GM12878 (cell line): Measurements from ENCODE around the gene ANO8. TPM values are rescaled to one million over a fixed set of nuclear protein-coding genes. Genes with fewer than 3 reads are reported as not detected.

ENCODE experiments used
- ATAC-seq: fragments of 200-7000 bp; cut with Tn5 transposase; 3 replicates; pipeline ENCODE4 v1.9.1; 2020; ENCODE audit warnings: mild to moderate bottlenecking, moderate library complexity
- BruUV-seq: library from RNA; stranded (reverse); fragments of 400-500 nt; replicated peaks from 2 replicates; lab custom pipeline; 2021; lab: Mats Ljungman, UMichigan
- CTCF ChIA-PET: fragments of 300-600 bp; sonication (Branson Sonifier 250); formaldehyde crosslinking; extraction: SDS; loops from one replicate; lab custom pipeline; 2021; ENCODE audit warnings: inconsistent platforms; lab: Yijun Ruan, JAX
- POLR2A ChIA-PET: fragments of 350-600 bp; formaldehyde crosslinking; extraction: SDS; loops from one replicate; lab custom pipeline; 2021; ENCODE audit warnings: inconsistent platforms; lab: Charles Lee
- RAD21 ChIA-PET: fragments of 300-600 bp; sonication (Branson Sonifier 250); formaldehyde crosslinking; loops from one replicate; lab custom pipeline; 2023; ENCODE audit warnings: antibody characterized with exemption; ENCODE audit not compliant: unreplicated experiment; lab: Charles Lee
- SMC1A ChIA-PET: fragments of 300-600 bp; sonication (Branson Sonifier 250); formaldehyde crosslinking; loops from one replicate; lab custom pipeline; 2023; ENCODE audit not compliant: unreplicated experiment, uncharacterized antibody; lab: Charles Lee
- DNase-seq: peaks from one replicate; pipeline ENCODE4 v3.0.0-alpha.2; 2011; ENCODE audit warnings: low read depth, low spot score
- FAIRE-seq: peaks from 3 replicates; lab custom pipeline; 2011; peaks lifted over from hg19 to GRCh38; lab: Jason Lieb, UNC
- H2AFZ ChIP-seq: 2 replicates; pipeline ENCODE4 v1.6.0; 2011; ENCODE audit warnings: low read depth, low read length, control low read depth; ENCODE audit not compliant: control insufficient read depth
- H3K27ac ChIP-seq: 2 replicates; pipeline ENCODE4 v1.5.1; 2011; ENCODE audit warnings: control low read depth; ENCODE audit not compliant: control insufficient read depth, insufficient read depth
- H3K27me3 ChIP-seq, 2 experiments: replicated peaks in 1 of 2; 2 replicates each; pipeline versions ENCODE4 v1.6.0 to v1.6.1; 2011; ENCODE audit warnings: low read length in 1 of 2; ENCODE audit not compliant: control insufficient read depth in 2 of 2, insufficient read depth in 2 of 2
- H3K36me3 ChIP-seq, 2 experiments: 2 replicates each; pipeline ENCODE4 v1.5.1; 2011; ENCODE audit warnings: low read length in 1 of 2; ENCODE audit not compliant: control insufficient read depth in 2 of 2, insufficient read depth in 2 of 2
- H3K4me1 ChIP-seq: 2 replicates; pipeline ENCODE4 v1.6.1; 2011; ENCODE audit warnings: mild to moderate bottlenecking, low read length, moderate library complexity, mixed read lengths; ENCODE audit not compliant: control insufficient read depth, insufficient read depth
- H3K4me2 ChIP-seq: 2 replicates; pipeline ENCODE4 v1.6.0; 2011; ENCODE audit warnings: control low read depth; ENCODE audit not compliant: control insufficient read depth, insufficient read depth
- H3K4me3 ChIP-seq: fragments of 200-600 bp; sonication (generic); 2 replicates; pipeline ENCODE4 v1.5.1; 2016
- H3K79me2 ChIP-seq: 2 replicates; pipeline ENCODE4 v1.6.0; 2011; ENCODE audit warnings: low read length; ENCODE audit not compliant: control insufficient read depth, insufficient read depth
- H3K9ac ChIP-seq: 2 replicates; pipeline ENCODE4 v1.8.0; 2011; ENCODE audit warnings: low read length, control low read depth, mixed read lengths; ENCODE audit not compliant: control insufficient read depth, insufficient read depth
- H3K9me3 ChIP-seq: replicated peaks from 3 replicates; pipeline ENCODE4 v1.5.1; 2011; ENCODE audit warnings: mild to moderate bottlenecking, low read length; ENCODE audit not compliant: control insufficient read depth, insufficient read depth
- H4K20me1 ChIP-seq: 2 replicates; pipeline ENCODE4 v1.6.0; 2011; ENCODE audit not compliant: control insufficient read depth, insufficient read depth
- BACH1 ChIP-seq: fragments of 450-650 bp; IDR thresholded peaks from 2 replicates; pipeline ENCODE4 v1.6.1; 2017; ENCODE audit warnings: mild to moderate bottlenecking, borderline replicate concordance
- CEBPZ ChIP-seq: fragments of 150-350 bp; IDR thresholded peaks from 2 replicates; pipeline ENCODE4 v1.6.1; 2016; ENCODE audit warnings: low read depth, low read length
- CUX1 ChIP-seq: IDR thresholded peaks from 2 replicates; pipeline ENCODE4 v1.6.1; 2012; ENCODE audit warnings: improper control_type of control experiment, low read depth, low read length; ENCODE audit not compliant: insufficient replicate concordance
- GATAD2B ChIP-seq: fragments of 450-650 bp; conservative IDR thresholded peaks from 2 replicates; pipeline ENCODE4 v1.6.1; 2017; ENCODE audit warnings: low read depth, mild to moderate bottlenecking, moderate library complexity
- HCFC1 ChIP-seq: fragments of 150-350 bp; IDR thresholded peaks from 2 replicates; pipeline ENCODE4 v1.6.1; 2014; ENCODE audit warnings: low read length
- HDGF ChIP-seq: fragments of 450-650 bp; IDR thresholded peaks from 2 replicates; pipeline ENCODE4 v1.6.1; 2016; ENCODE audit warnings: antibody characterized with exemption
- KDM1A ChIP-seq: fragments of 200-600 bp; sonication (generic); IDR thresholded peaks from 2 replicates; pipeline ENCODE4 v1.6.1; 2016; ENCODE audit warnings: borderline replicate concordance
- MTA2 ChIP-seq: fragments of 450-650 bp; IDR thresholded peaks from 2 replicates; pipeline ENCODE4 v1.6.1; 2016; ENCODE audit warnings: low read depth, mild to moderate bottlenecking, moderate library complexity
- NR2C1 ChIP-seq: fragments of 450-650 bp; IDR thresholded peaks from 2 replicates; pipeline ENCODE4 v1.6.1; 2017; ENCODE audit warnings: antibody characterized with exemption, mild to moderate bottlenecking, moderate library complexity
- POLR2AphosphoS2 ChIP-seq: IDR thresholded peaks from 2 replicates; pipeline ENCODE4 v1.6.1; 2011; ENCODE audit warnings: low read depth, mild to moderate bottlenecking, low read length, improper control_type of control experiment, moderate library complexity
- WRNIP1 ChIP-seq: IDR thresholded peaks from 2 replicates; pipeline ENCODE4 v1.6.1; 2011; ENCODE audit warnings: low read depth, low read length, improper control_type of control experiment, borderline replicate concordance
- ZBTB33 ChIP-seq: fragments of 450-650 bp; IDR thresholded peaks from 2 replicates; pipeline ENCODE4 v1.6.1; 2017; ENCODE audit warnings: mild to moderate bottlenecking
- ZNF207 ChIP-seq: fragments of 450-650 bp; IDR thresholded peaks from 2 replicates; pipeline ENCODE4 v1.6.1; 2014; ENCODE audit warnings: antibody characterized with exemption, mild to moderate bottlenecking, borderline replicate concordance
- WGBS: methylation state at CpG from one replicate; pipeline ENCODE4 v1.1.6; 2016; ENCODE audit warnings: low lambda C conversion rate; ENCODE audit not compliant: insufficient replicate concordance, insufficient coverage; ENCODE audit errors: missing lambda C conversion rate; 5-methylcytosine and 5-hydroxymethylcytosine counted together
- in situ Hi-C: fragments of 300-500 bp; cut with MboI; formaldehyde crosslinking; loops from 9 replicates; pipeline ENCODE4 v1.14.3; 2018; ENCODE audit warnings: mixed read lengths
- intact Hi-C: fragments of 100-400 bp; cut with micrococcal nuclease; formaldehyde crosslinking; loops from one replicate; pipeline ENCODE4 v1.14.2; 2022; ENCODE audit not compliant: unreplicated experiment
- polyA plus RNA-seq, 11 experiments: library from polyadenylated mRNA; depleted of rRNA in 4 of 11; unstranded in 6 of 11; stranded (reverse) in 5 of 11; fragments of >200 nt; fragmentation: Nextera tagmentation in 4 of 11; fragmentation: Illumina TruSeq in 1 of 11; extraction: Ambion mirVana in 4 of 11; extraction: Trizol in 1 of 11; gene quantifications; 1 replicate in 1 of 11; 2 replicates in 10 of 11; pipeline versions ENCODE4 v1.2.1 to v1.2.3, GENCODE V29; 2011 to 2016; ENCODE audit warnings: inconsistent platforms in 2 of 11, missing spikeins in 2 of 11, low read depth in 1 of 11
- total RNA-seq, 4 experiments: library from RNA; depleted of rRNA in 3 of 4; stranded (reverse); fragments of >200 nt in 3 of 4; fragmentation: Illumina TruSeq in 1 of 4; extraction: Trizol in 1 of 4; gene quantifications; 2 replicates each; pipeline versions ENCODE4 v1.2.1 to v1.2.3, GENCODE V29; 2013 to 2021

Gene ANO8
- total and polyA plus RNA-seq, 10 of the 15 experiments (the other 5 are each of a cell fraction or from before 2014, with no cell fraction given), result 0.04 to 6.7 (median 1.1) TPM

GRCh38 chr19:17346109-17346671, 11.5 kb upstream of the ANO8 start:
- ChIA-PET SMC1A (interaction anchor here (0.9 to 6.6 kb wide), 2 partner anchors 25 to 41 kb away, joined by 4 to 69 read pairs; no protein-coding TSS in a partner anchor), CTCF (interaction anchor here (0.7 to 9.2 kb wide), 10 partner anchors 8 to 79 kb away, joined by 3 to 170 read pairs (median 4); partner anchors contain the start of genes ANO8, BABAM1, CCDC194 and MVB12A), RAD21 (interaction anchor here (1.5 kb wide), 1 partner anchor 40 kb away, joined by 7 read pairs; no protein-coding TSS in a partner anchor), POLR2A (interaction anchor here (0.7 kb wide), 1 partner anchor 37 kb away, joined by 5 read pairs; no protein-coding TSS in a partner anchor)
- no peaks in the 10 kb centered on the region for H3K36me3 ChIP-seq
- BruUV-seq, result no TSS peak
- no peaks in the 10 kb centered on the region for H3K9me3 ChIP-seq
- H3K9ac ChIP-seq, result no peak overlapping the region
- intact Hi-C loops (loop anchor here (1.0 kb wide), 2 partner anchors 40 to 120 kb away; no protein-coding TSS in a partner anchor), in situ Hi-C loops (loop anchor here (5.0 kb wide), 2 partner anchors 41 to 121 kb away; no protein-coding TSS in a partner anchor)
- no peaks in the 10 kb centered on the region for H3K27me3 ChIP-seq
- H3K27ac ChIP-seq, result no peak overlapping the region
- WGBS, result 15% methylated on average over 24 of the region's 24 CpGs
- FAIRE-seq (peak; percentile 97), DNase-seq (peak; percentile 42), ATAC-seq (peak; percentile 99)
- no peaks in the 10 kb centered on the region for H3K79me2 ChIP-seq
- 0 out of 2 replicates have a peak overlapping the region, but pooled peaks have one; percentile 25 for H3K4me2 ChIP-seq
- H3K4me1 ChIP-seq, result peaks cover 19% of the 10 kb centered on the region
- H2AFZ ChIP-seq, result peak overlapping the region; percentile 75
- H4K20me1 ChIP-seq, result no peaks in the 10 kb centered on the region
- no peak overlapping the region for H3K4me3 ChIP-seq
- TF ChIP-seq ZBTB33 (no peak; the same call in 1 of the 2 replicates), HCFC1 (no peak; the same call in 1 of the 2 replicates), CEBPZ (no peak), GATAD2B (peak; percentile 42; the same call in 1 of the 2 replicates), MTA2 (no peak), BACH1 (no peak), CUX1 (no peak), ZNF207 (no peak), KDM1A (no peak), POLR2AphosphoS2 (no peak), HDGF (no peak), WRNIP1 (no peak), NR2C1 (no peak)
